GM19467 (cell line): ENCODE results near the gene ACOT11.

Experiments
- ATAC-seq: cut with Tn5 transposase; IDR thresholded peaks from one replicate; pipeline ENCODE4 v1.9.1; 2021; ENCODE audit warnings: mild to moderate bottlenecking, moderate library complexity; ENCODE audit not compliant: unreplicated experiment

Gene ACOT11

GRCh38 chr1:54640863-54641836 lies 93.1 kb downstream of the ACOT11 start, which contains the start of gene MROH7:
MROH7 (plus strand) TSS chr1:54641786; CDS start chr1:54652927, 11,141 bp downstream.
- no peak for ATAC-seq

- ATAC-seq = no peak
Observed at GRCh38 chr1:54643736-54644135, 95.7 kb downstream of the ACOT11 start.

GRCh38 chr1:54645806-54646676 lies 98.0 kb downstream of the ACOT11 start:
- no peak for ATAC-seq

- no peak for ATAC-seq
Observed at GRCh38 chr1:54649130-54649898, 101.3 kb downstream of the ACOT11 start.

- no peak for ATAC-seq
Observed at GRCh38 chr1:54649921-54650320, 101.9 kb downstream of the ACOT11 start.

- ATAC-seq = no peak
Observed at GRCh38 chr1:54650417-54650816, 102.4 kb downstream of the ACOT11 start.

- ATAC-seq = no peak
Observed at GRCh38 chr1:54651608-54652007, 103.6 kb downstream of the ACOT11 start.

- ATAC-seq = no peak
Observed at GRCh38 chr1:54652168-54652567, 104.1 kb downstream of the ACOT11 start.

- no peak for ATAC-seq
Observed at GRCh38 chr1:54653036-54653435, 105.0 kb downstream of the ACOT11 start.

- ATAC-seq = no peak
Observed at GRCh38 chr1:54658164-54658913, 110.3 kb downstream of the ACOT11 start.
